HFFc6 (cell line): ENCODE measurements around the gene HCN4. TPM values are rescaled to one million over a fixed set of nuclear protein-coding genes. Genes with fewer than 3 reads are reported as not detected.

Experiments used
- DNase-seq: peaks from one replicate; pipeline ENCODE4 v3.0.0-alpha.2; 2018
- H3K27ac Mint-ChIP-seq: 2 replicates; pipeline ENCODE4 v1.8.0; 2020; ENCODE audit warnings: mild to moderate bottlenecking, mixed read lengths
- H3K27me3 Mint-ChIP-seq: 2 replicates; pipeline ENCODE4 v1.8.0; 2021; ENCODE audit warnings: mild to moderate bottlenecking, moderate library complexity, mixed read lengths; ENCODE audit not compliant: insufficient read depth
- H3K36me3 Mint-ChIP-seq: 2 replicates; pipeline ENCODE4 v1.8.0; 2021; ENCODE audit warnings: low read depth, mixed read lengths
- H3K4me1 Mint-ChIP-seq: 2 replicates; pipeline ENCODE4 v1.8.0; 2020; ENCODE audit warnings: low read depth, mixed read lengths
- H3K4me3 Mint-ChIP-seq: 2 replicates; pipeline ENCODE4 v1.8.0; 2020; ENCODE audit warnings: mild to moderate bottlenecking, moderate library complexity, mixed read lengths
- H3K9me3 Mint-ChIP-seq: 2 replicates; pipeline ENCODE4 v1.8.0; 2020; ENCODE audit warnings: mild to moderate bottlenecking, mixed read lengths
- total RNA-seq, 6 experiments: library from RNA; stranded (reverse); fragmentation: NEBNext Ultra II Directional; extraction: Animal tissue kit (Norgen Biotek cat#: 25700); gene quantifications; 2 replicates in 1 of 6; 3 replicates in 5 of 6; pipeline ENCODE4 v1.2.3, GENCODE V29; 2021
- TF ChIP-seq, protein P1 (sequence below): fragments of 200-600 bp; sonication (generic); IDR thresholded peaks from 2 replicates; pipeline ENCODE4 v1.5.0; 2021; ENCODE audit warnings: antibody characterized with exemption, mild to moderate bottlenecking

Gene HCN4
- total RNA-seq, 6 experiments from 2014 or later: not detected

DNA sequence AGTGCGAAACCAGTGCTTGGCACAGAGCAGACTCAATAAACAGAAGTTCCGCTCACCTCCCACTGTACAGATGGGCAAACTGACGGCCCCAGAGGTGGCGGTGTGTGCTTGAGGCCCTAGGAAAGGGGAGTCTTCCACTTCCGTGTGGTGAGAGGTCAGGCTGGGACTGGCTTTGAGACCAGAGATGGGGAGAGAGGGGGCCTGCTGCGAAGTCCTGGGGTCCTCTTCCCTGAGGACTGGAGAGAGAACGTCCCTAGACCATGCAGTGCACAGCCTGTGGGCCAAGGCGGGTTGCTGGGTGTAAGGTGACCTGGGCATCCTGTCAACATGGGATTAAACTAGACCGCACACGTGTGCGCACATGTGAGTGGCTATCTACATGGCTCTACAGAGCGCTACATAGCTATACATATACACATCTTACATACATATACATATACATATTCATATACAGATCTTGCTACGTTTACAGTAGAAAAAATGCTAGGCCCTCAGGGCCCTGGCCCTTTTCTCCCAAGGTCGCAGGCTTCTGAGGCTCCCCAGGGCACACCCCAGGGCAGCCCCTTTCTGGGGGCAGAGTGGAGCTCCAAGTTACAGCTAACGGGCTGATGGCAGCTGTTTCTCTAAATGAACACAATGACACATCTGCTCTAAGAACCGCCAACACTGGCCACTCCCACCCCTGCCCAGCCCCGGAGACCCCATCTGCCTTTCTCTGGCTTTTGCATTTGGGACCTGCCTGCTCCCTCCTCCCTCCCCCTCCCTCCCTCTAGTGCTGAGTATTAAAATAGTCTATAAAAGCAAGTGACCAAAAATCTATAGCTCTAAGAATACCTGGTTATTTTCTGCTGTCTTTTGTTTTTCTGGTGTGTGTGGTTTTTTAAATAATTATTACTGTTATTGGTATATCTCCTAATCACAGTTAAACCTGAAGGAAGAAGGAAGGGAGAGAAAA is 47.0 kb downstream of the HCN4 start:
- Mint-ChIP-seq H3K27me3 (peaks cover 25% of the 10 kb centered on the region), H3K4me1 (no peaks in the 10 kb centered on the region), H3K36me3 (no peaks in the 10 kb centered on the region), H3K4me3 (no peak overlapping the region), H3K27ac (no peak overlapping the region), H3K9me3 (no peaks in the 10 kb centered on the region)
- TF ChIP-seq, protein P1, sequence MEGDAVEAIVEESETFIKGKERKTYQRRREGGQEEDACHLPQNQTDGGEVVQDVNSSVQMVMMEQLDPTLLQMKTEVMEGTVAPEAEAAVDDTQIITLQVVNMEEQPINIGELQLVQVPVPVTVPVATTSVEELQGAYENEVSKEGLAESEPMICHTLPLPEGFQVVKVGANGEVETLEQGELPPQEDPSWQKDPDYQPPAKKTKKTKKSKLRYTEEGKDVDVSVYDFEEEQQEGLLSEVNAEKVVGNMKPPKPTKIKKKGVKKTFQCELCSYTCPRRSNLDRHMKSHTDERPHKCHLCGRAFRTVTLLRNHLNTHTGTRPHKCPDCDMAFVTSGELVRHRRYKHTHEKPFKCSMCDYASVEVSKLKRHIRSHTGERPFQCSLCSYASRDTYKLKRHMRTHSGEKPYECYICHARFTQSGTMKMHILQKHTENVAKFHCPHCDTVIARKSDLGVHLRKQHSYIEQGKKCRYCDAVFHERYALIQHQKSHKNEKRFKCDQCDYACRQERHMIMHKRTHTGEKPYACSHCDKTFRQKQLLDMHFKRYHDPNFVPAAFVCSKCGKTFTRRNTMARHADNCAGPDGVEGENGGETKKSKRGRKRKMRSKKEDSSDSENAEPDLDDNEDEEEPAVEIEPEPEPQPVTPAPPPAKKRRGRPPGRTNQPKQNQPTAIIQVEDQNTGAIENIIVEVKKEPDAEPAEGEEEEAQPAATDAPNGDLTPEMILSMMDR: no peak
- DNase-seq: no peak

DNA sequence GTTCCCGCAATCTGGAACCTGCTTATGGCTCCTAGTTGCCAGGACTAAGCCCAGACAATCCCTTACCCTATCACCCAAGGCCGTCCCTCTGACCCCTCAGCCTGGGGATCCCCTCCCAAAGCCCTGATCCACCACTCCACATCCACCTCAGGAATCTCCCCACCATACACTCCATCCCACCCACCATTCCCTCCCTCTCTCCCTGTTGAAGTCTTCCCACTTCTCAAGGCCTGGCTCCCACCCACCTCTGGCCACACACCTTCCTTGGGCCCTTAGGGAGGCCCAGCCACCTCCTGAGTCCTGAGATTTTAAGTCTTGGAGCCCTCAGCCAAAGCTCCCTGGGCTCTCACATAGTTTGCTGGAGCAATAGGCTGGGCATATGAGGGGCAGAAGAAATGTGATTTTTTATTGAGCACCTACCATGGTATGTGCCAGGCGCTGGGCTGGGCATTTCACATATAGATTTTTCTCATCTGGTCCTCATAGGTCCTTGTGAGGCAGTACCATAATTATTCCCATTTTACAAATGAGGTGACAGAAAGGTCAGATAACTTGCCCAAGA is 48.1 kb downstream of the HCN4 start:
- H3K9me3 Mint-ChIP-seq: no peaks in the 10 kb centered on the region
- no peak for DNase-seq
- H3K27ac Mint-ChIP-seq: no peak overlapping the region
- TF ChIP-seq, protein P1: no peak
- peaks cover 21% of the 10 kb centered on the region for H3K27me3 Mint-ChIP-seq
- no peaks in the 10 kb centered on the region for H3K4me1 Mint-ChIP-seq
- H3K4me3 Mint-ChIP-seq: no peak overlapping the region
- H3K36me3 Mint-ChIP-seq: no peaks in the 10 kb centered on the region

DNA sequence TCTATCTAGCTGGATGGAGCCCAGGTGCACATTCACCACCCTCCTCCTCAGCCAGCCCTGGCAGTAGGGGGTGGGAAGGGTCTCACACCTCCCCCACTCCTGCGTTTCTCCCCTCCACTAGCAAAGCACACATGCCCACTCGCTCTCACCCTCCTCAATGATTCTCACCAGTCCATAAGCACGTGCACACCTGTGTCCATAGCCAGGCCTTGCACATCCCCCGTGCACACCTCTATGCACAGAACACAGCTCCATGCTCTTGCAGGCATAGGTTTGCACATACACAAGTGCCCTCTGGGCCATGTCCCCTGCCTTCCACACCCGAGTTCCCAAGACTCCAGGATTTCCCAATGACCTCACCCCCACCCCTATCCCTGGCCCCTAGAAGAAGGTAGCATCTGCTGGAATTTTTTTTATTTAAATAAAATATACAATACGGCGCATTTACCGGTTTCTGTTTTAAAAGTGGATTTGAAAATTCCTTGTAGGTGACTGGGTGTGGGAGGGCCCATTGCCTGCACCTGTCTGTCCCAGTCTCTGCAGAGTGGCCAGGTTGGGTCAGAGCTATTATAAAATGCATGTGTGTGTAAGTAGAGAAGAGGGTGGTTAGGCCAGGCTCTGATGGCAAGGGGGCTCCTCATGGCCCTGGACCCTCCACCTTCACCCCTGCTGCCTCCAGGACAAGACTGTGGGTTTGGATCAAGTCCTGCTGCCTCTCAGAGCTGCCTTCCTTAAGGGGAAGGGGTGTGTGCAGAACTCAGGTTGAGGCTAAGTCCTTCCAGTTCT is 49.1 kb downstream of the HCN4 start:
- Mint-ChIP-seq H3K9me3 (no peaks in the 10 kb centered on the region), H3K4me3 (no peak overlapping the region), H3K27me3 (peaks cover 20% of the 10 kb centered on the region), H3K27ac (no peak overlapping the region), H3K36me3 (no peaks in the 10 kb centered on the region), H3K4me1 (no peaks in the 10 kb centered on the region)
- TF ChIP-seq, protein P1: no peak
- DNase-seq: no peak

DNA sequence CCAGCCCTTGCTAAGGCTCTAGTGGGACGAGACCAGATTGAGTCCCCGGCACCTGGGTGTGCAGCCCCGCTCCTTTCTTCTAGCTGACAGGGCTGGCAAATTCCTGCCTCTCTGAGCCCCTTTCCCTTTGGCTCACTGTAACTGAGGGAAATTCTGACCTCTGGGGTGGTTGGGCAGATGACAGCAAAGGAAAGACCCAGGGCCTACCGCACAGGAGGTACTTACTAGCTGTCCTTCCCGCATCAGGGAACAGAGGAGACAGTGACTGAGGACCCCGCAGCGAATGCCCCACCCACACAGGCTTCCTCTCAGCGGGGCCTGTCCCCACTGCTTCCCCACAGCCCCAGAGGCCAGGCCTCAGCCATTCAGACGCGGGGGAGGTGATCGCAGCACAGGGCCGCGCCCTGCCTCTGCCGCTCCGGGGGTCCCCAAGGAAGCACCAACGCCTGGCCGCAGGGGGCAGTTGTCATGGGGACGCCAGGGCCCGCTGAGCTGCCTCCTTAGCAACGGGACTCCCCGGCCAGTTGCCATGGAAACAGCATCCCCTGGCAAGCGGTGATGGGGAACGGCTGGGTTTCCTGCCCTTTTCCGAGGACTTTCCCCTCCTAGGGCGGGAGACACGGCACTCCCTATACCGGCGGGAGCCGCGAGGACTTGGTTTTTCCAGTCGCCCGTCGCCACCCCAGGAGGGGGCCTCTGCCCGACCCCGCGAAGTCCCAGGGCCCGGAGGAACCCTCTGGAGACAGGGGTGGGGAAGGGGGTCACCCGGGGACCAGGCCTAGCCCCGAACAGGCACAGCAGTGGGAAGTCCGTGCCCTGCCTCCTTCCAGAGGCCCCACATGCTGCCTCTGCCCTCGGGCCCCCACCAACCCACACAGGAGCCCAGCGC is 50.1 kb downstream of the HCN4 start:
- Mint-ChIP-seq H3K9me3 (no peaks in the 10 kb centered on the region), H3K4me1 (no peaks in the 10 kb centered on the region), H3K4me3 (no peak overlapping the region), H3K27ac (no peak overlapping the region), H3K36me3 (no peaks in the 10 kb centered on the region), H3K27me3 (peaks cover 20% of the 10 kb centered on the region)
- no peak for DNase-seq
- TF ChIP-seq, protein P1: no peak
